GM12872 (cell line): ENCODE measurements around the gene RALGPS1.

Experiments used
- CTCF ChIP-seq: IDR thresholded peaks from 3 replicates; pipeline ENCODE4 v1.5.1; 2011; ENCODE audit warnings: low read depth, mild to moderate bottlenecking, low read length, moderate library complexity; ENCODE audit not compliant: insufficient read depth

The RALGPS1 gene

GRCh38 chr9:126957687-126958053 lies 43.1 kb downstream of the RALGPS1 start:
- no peak for TF ChIP-seq CTCF

GRCh38 chr9:126959336-126959735 lies 44.8 kb downstream of the RALGPS1 start:
- TF ChIP-seq CTCF, result no peak

GRCh38 chr9:126959917-126960316 lies 45.3 kb downstream of the RALGPS1 start:
- TF ChIP-seq CTCF, result no peak

- TF ChIP-seq CTCF, result no peak
These were observed 47.8 kb downstream of the RALGPS1 start for GRCh38 chr9:126962336-126962735.

- TF ChIP-seq CTCF, result no peak
These were observed 50.5 kb downstream of the RALGPS1 start for GRCh38 chr9:126965077-126965476.

- peak; percentile 89 for TF ChIP-seq CTCF
These were observed 51.2 kb downstream of the RALGPS1 start for GRCh38 chr9:126965541-126966428.

- TF ChIP-seq CTCF, result no peak
These were observed 56.7 kb downstream of the RALGPS1 start for GRCh38 chr9:126971261-126971660.
